Erythroblast (primary cell): ENCODE results near the gene ARPC1B.

Source experiments
- DNase-seq, 2 experiments: peaks; one replicate each; lab custom pipeline; 2025; lab: John Stamatoyannopoulos, UW
- GATA1 ChIP-seq: IDR thresholded peaks from 2 replicates; pipeline ENCODE4 v1.6.1; 2011; ENCODE audit warnings: low read depth, mild to moderate bottlenecking, control low read depth, low read length, moderate library complexity
- POLR2A ChIP-seq: IDR thresholded peaks from 2 replicates; pipeline ENCODE4 v1.6.1; 2011; ENCODE audit warnings: mild to moderate bottlenecking, low read length

ARPC1B gene

DNA sequence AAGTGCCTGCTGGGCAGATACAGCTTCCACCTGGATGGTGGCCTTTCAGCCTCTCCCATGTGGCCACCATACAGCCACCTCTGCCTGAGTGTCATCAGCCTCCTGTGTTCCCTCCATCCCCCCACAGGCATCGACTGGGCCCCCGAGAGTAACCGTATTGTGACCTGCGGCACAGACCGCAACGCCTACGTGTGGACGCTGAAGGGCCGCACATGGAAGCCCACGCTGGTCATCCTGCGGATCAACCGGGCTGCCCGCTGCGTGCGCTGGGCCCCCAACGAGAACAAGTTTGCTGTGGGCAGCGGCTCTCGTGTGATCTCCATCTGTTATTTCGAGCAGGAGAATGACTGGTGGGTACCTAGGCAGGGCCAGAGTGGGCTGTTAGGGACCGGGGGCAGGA, 13.4 kb downstream of the ARPC1B start:
- TF ChIP-seq GATA1 (no peak), POLR2A (no peak)
- DNase-seq: no peak

DNA sequence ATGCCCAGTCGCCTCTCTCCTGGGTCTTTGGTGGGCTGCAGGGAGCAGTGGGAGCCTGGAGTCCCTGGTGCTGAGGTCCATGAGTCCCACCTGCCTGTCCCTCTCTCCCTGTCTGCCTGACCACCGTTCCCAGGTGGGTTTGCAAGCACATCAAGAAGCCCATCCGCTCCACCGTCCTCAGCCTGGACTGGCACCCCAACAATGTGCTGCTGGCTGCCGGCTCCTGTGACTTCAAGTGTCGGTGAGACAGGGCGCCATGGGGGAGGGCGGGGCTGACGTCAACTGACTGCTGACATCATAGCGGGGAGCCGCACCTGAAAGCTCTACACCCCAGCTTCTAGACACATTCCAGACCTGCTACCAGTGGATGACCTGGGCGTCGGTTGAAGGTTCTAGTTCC, 15.2 kb downstream of the ARPC1B start:
- TF ChIP-seq POLR2A: no peak
- no peak for TF ChIP-seq GATA1

DNA sequence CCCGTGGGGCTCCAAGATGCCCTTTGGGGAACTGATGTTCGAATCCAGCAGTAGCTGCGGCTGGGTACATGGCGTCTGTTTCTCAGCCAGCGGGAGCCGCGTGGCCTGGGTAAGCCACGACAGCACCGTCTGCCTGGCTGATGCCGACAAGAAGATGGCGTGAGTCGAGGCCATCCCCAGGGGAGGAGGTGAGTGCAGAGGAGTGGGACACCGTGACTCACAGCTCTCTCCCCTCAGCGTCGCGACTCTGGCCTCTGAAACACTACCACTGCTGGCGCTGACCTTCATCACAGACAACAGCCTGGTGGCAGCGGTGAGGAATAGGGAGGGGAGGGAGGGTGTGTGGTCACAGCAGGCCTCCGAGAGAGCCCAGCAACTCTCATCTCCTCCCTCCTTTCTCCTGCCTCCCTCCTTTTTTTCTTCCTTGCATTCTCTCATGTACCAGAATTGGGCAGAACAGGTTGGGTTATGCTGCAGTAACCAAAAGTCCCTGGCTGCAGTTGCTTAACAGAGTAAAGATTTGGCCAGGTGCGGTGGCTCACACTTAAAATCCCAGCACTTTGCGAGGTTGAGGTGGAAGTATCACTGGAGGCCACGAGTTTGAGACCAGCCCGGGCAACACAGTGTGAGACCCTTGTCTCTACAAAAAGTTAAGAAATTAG, 16.5 kb downstream of the ARPC1B start:
- DNase-seq: no peak
- TF ChIP-seq GATA1 (no peak), POLR2A (no peak)

More for the DNA sequence above, 15.2 kb downstream of the ARPC1B start:
- DNase-seq: no peak

GRCh38 chr7:99392046-99392445, 17.5 kb downstream of the ARPC1B start:
- DNase-seq: no peak
- no peak for TF ChIP-seq GATA1
- no peak for TF ChIP-seq POLR2A

DNA sequence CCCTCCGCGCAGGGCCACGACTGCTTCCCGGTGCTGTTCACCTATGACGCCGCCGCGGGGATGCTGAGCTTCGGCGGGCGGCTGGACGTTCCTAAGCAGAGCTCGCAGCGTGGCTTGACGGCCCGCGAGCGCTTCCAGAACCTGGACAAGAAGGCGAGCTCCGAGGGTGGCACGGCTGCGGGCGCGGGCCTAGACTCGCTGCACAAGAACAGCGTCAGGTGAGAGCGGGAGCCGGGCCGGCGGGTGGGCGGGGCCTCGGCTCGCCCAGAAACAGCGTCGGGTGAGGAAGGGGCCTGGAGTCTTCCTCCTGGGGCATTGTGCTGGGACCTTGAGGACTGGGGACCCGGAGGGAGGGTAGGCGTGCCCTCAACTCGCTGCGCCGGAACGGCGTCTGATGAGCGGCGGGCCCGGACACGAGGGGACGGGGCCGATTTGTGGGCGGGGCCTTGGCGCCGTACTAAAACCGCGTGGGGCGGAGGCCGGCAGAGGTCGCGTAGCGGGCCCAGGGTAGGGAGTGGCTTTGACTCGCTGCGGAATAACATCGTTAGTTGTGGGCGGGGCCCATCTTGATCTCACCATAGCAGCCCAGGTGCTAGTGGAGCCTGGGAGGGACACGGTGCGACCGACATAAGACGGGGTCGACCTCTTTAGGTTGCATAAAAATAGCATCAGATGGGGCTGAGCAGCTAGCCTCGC, 18.3 kb downstream of the ARPC1B start:
- TF ChIP-seq POLR2A (no peak), GATA1 (no peak)
- peak; percentile 77 to 81 for DNase-seq

- DNase-seq: no peak
- TF ChIP-seq GATA1 (no peak), POLR2A (no peak)
Measured at GRCh38 chr7:99393355-99394187, 19.0 kb downstream of the ARPC1B start.

- DNase-seq: no peak
- no peak for TF ChIP-seq GATA1
- TF ChIP-seq POLR2A: no peak
Measured at GRCh38 chr7:99394188-99394502, 19.6 kb downstream of the ARPC1B start.

DNA sequence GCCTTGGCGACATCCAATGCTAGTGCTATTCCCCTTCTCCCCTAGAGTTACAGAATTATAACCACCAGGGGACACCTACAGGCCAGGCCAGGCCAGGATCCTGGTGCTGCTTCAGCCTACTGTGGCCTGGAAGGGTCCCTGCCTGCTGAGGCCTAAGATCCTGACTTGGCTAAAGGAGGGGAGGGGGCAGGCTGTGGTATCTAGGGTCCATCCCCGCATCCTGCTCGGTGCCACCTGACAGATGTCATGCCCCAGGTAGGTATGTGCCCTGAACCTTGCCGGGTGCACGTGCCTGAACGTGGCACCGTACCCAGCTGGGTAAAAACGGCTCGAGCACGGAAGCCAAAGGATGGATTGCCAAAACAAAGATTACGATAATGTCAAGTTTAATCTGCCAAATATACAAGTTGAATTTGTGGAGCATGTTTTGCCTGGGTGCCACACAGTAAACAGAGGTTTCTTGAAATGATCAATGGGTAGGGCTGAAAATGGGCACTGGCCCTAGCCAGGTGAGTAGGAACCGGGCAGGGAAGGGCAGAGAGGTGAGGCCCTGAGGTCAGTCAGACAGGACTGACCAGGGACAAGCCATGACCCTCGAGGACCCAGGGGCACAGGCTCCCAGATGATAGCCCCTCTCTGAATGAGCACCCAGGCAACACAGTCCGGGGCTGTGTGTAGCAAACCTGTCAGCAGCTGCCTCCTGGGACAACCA, 21.2 kb downstream of the ARPC1B start:
- no peak for TF ChIP-seq POLR2A
- TF ChIP-seq GATA1: no peak
- DNase-seq: no peak

GRCh38 chr7:99396418-99397296, 22.1 kb downstream of the ARPC1B start:
- TF ChIP-seq POLR2A (no peak), GATA1 (no peak)
- DNase-seq: no peak

- TF ChIP-seq POLR2A (no peak), GATA1 (no peak)
- DNase-seq: no peak
Measured at GRCh38 chr7:99397297-99397983, 22.9 kb downstream of the ARPC1B start.

DNA sequence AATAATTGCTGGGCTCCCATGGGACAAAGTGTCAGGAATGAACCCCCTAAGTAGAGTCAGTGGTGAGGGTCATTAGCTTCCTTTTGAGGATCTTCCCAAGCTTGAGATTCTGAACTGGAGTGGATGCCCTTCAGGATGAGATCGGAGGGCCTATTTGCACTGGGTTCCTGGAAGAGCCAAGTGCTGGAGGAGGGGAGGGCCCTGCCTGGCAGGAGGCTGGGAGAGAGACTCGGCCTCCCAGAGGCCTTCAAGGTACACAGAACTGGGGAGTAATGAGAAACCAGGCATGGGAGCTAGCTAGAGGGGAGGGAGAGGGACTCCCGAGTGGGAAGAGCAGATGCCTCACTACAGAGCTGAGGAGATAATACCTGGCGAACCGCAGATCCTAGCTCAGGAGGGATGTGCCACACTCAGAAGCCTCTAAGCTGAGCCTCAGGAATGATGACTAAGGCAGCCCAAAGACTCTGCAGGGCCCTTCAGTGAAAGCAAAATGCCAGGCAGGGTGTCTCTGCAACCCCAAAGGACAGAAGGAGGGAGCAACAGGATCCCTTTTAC, 24.4 kb downstream of the ARPC1B start:
- no peak for DNase-seq
- TF ChIP-seq GATA1 (no peak), POLR2A (no peak)

GRCh38 chr7:99399597-99399996, 25.1 kb downstream of the ARPC1B start:
- no peak for TF ChIP-seq GATA1
- no peak for TF ChIP-seq POLR2A
- DNase-seq: no peak

GRCh38 chr7:99402854-99403253, 28.3 kb downstream of the ARPC1B start:
- TF ChIP-seq POLR2A (no peak), GATA1 (no peak)

More at GRCh38 chr7:99402854-99403253, 28.3 kb downstream of the ARPC1B start:
- DNase-seq: no peak
